Activated naive CD4-positive, alpha-beta T cell (primary cell): ENCODE results near the gene DNAJC28.
"Not testable (repeated sequence)": the region's sequence is repeated elsewhere in the genome, so short reads cannot be mapped to it uniquely, and the experiment has no call there.

Source experiments
- DNase-seq, 4 experiments: peaks; one replicate each; lab custom pipeline; 2025; lab: John Stamatoyannopoulos, UW

The DNAJC28 gene

DNA sequence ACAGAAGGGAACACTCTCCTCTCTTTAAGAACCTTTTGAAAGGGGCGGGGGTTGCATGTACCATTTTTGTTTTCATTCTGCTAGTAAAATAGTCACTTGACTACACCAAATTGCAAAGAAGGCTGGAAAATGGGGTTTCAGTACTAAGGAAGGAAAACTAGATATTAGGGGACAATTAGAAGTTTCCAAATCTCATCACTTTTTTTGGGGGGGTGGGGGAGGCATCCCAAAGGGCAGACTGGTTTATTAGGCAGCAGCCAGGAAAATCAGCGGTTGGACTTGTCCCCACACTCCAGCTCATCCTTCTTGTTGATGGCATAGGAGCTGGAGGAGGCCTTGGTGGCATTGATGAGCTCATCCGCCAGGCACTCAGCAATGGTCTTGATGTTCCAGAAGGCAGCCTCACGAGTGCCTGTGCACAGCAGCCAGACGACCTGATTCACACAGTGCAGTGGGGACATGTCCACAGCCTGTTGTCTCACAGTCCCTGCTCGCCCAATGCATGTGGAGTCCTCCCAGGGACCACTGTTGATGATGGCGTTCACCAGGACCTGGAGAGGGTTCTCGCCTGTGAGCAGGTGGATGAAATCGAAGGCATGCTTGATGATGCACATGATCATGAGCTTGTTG lies 10.1 kb downstream of the DNAJC28 start:
- no peak for DNase-seq

DNA sequence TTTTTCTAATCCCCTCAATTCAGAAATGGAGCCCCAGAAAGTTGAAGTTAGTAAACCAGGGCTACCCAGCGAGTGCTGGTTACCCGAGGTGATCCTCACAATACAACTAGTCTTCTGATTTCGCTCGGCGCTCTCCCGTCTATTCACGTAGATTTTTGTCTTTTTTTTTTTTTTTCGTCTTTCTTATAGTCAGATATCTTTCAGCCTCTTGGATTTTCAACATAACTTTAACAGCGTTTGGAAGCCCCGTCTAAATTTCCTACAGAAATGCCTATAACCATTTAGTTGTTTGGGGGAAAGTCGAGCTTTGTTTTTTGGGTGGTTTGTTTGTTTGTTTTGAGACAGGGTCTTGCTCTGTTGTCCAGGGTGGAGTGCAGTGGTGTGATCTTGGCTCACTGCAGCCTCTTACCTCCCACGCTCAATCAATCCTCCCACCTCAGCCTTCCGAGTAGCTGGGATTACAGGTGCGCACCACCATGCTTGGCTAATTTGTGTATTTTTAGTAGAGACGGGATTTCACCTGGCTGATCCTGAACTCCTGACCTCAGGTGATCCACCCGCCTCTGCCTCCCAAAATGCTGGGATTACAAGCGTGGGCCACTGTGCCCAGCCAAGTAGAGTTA lies 10.9 kb downstream of the DNAJC28 start:
- DNase-seq: no peak

DNA sequence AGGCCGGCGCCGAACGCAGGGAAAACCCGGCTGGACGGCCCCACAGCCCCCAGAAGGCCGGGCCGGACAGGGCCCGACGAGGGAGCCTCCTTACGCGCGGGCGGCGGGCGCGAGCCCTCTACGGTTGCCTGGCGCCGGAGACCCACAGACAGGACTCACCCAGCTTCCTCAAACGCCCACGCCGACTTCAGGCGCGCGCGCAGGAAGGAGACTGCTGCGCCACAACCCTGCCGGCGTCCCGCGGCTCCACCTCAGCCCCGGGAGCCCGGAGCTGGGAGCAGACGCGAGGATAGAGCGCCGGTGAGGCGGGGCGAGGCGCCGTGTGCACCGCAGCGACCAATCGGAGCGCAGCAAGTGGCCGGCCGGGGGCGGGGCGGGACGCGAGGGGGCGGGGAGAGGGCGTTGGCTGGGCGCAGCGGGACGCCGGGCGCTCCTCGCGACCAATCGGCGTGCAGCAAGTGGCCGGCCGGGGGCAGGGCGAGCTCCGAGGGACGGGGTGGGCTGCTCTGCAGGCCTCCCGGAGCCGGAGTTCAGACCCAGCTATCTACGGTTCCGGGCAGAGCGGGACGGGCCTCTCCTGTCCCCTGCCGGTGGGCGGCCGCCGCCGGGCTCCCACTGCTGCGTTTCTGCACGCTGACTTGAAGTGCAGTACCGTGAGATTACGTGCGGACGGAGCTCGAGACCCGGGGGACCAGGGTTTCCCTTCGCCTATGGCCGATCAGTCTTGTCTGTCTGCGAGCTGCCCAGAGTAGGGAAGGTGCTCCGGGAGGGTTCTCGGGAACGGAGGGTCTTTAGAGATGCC lies 11.6 kb downstream of the DNAJC28 start, which contains the start of gene TMEM50B:
Gene TMEM50B (minus strand): TSS at position 296 of the 802 bp plus-strand sequence. CDS start 11,089 bp downstream, outside the sequence.
- DNase-seq: peak; percentile 89 to 97 (median 93)

DNA sequence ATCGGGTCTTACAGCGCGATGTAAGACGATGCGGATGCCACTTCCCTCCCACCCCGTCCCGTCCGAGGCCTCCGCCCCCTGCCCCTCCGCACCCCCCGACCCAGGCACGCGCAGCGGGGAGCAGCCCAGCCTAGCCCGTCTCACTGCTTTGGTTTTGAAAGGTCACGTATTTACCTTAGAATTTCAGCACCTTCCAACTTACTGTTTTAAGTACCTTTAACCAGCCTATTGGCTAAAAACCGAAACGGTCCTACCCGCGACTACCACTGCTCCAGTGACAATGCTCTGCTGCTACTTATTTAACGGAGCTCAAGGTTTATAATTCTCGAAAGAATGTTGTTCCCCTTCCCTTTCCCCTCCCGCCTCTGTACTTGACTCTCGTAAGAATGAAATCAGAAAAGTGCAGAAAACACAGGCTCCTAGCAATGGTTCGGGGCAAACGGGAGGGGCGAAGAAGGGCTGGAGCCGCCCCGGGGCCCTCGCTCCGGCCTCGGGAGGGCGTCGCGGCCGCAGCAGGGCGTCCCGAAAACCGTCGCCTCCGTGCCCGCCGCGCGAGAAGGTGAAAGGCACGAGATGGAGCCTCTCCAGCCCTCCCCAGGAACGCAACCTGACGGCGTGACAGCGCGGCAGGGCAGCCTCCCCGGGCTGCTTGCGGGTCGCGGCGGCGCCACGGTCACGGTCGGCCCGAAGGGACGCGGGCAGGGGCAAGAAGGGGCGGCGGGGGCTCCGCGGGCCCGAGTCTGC lies 12.4 kb downstream of the DNAJC28 start:
- peak in 3 of 4 experiments; percentile 12 to 53 (median 37) for DNase-seq

DNA sequence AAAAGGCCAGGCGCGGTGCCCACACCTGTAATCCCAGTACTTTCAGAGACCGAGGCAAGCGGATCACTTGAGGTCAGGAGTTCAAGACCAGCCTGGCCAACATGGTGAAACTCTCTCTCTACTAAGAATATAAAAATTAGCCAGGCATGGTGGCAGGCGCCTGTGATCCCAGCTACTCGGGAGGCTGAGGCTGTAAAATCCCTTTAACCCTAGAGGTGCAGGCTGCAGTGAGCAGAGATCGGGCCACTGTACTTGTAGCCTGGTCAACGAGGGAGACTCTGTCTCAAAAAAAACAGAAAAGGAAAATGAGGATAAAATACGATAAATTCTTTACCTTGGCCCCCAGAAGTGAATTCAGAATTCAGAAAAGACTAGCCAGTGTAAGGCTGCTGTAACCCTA lies 13.3 kb downstream of the DNAJC28 start:
- no peak for DNase-seq

DNA sequence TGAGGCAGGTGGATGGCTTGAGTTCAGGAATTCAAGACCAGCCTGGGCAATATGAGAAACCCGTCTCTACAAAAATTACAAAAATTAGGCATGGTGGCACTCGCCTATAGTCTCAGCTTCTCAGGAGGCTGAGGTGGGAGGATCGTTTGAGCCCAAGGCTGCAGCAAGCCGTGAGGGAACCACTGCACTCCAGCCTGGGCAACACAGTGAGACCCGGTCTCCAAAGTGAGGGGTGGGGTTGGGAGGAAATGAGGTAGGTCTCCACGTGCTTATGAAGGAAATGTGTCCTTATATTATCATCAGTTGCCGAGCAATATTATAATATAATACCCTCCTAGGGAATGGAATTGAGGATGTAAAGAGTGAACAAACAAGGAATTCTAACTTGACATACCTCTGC lies 14.4 kb downstream of the DNAJC28 start:
- DNase-seq: no peak

DNA sequence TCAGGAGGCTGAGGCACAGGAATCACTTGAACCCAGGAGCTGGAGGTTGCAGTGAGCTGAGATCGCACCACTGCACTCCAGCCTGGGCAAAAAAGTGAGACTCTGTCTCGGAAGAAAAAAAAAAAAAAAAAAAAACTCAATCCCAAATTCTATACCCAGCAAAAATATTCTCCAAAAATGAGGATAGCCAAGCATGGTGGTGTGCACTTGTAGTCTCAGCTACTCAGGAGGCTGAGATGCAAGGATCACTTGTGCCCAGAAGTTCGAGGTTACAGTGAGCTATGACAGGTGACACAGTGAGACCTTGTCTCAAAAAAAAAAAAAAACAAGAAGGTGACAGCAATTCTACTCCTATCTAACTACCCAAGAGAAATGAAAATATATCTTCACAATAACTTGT lies 18.2 kb downstream of the DNAJC28 start:
- no peak for DNase-seq

DNA sequence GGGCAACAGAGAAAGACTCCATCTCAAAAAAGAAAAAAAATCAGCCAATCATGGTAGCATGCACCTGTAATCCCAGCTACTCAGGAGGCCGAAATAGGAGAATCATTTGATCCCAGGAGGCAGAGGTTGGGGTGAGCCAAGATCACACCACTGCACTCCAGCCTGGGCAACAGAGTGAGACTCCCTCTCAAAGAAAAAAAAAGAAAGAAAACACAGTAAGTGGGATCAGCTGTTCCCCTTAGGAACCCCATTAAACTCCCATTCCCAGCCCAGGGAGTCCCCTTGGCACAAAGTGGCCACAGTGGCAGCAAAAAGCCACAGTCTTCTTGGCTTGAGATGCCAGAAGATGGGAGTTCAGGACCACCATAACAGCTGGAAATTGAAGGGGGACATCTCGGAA lies 20.8 kb downstream of the DNAJC28 start:
- DNase-seq: no peak

DNA sequence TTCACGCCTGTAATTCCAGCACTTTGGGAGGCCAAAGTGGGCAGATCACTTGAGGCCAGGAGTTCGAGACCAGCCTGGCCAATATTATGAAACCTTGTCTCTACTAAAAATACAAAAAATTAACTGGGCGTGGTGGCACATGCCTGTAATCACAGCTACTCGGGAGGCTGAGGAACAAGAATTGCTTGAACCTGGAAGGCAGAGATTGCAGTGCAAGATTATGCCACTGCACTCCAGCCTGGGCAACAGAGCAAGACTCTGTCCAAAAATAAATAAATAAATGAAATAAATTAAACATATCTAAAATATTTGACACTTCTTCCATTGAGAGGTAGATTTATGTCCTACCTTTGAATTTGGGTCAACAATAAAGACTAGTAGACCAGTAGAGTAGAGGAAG lies 22.3 kb downstream of the DNAJC28 start:
- not testable (repeated sequence) for DNase-seq

DNA sequence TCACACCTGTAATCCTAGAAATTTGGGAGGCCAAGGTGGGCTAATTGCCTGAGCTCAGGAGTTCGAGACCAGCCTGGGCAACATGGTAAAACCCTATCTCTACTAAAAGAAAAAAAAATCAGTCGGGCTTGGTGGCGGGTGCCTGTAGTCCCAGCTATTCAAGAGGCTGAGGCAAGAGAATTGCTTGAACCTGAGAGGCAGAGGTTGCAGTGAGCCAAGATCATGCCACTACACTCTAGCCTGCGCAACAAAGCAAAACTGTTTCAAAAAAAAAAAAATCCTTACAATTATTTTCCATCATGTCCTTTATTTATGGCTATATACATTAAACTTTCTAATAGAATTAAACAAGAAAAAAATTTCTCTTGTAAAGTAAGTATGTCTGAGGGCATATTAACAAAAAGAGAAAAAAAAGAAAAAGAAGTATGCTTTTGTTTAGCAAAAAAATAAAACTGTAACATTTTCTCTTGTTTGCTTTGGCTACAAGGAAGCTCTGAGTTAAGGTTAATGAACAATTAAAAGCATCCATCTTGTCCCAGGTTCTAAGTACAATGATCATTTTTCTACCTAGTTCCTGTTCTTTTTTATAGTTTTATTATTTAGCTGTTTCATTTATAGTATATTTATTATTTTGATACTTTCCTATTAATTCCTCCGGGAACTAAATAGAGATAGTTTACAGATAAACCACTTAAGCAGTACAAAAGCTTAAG lies 29.8 kb downstream of the DNAJC28 start:
- no peak for DNase-seq

DNA sequence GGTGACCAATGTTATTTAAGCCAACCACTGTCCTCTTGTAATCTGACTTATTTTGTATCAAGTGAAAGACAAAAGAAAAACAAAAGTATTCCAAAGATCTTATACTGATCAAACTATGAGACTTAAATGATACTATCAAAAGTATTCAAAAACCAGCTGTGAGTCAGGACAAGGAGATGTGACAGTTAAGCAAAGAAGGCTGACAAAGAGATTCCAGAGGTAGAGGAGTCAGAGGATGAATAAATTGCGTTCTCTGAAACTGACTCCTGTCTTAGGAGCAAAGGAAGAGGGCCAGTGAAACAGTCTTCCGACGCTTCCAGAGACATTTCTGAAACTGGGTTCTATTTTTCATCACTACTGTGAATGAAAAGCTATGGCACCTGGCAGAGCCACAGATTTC lies 32.7 kb downstream of the DNAJC28 start:
- DNase-seq: no peak

DNA sequence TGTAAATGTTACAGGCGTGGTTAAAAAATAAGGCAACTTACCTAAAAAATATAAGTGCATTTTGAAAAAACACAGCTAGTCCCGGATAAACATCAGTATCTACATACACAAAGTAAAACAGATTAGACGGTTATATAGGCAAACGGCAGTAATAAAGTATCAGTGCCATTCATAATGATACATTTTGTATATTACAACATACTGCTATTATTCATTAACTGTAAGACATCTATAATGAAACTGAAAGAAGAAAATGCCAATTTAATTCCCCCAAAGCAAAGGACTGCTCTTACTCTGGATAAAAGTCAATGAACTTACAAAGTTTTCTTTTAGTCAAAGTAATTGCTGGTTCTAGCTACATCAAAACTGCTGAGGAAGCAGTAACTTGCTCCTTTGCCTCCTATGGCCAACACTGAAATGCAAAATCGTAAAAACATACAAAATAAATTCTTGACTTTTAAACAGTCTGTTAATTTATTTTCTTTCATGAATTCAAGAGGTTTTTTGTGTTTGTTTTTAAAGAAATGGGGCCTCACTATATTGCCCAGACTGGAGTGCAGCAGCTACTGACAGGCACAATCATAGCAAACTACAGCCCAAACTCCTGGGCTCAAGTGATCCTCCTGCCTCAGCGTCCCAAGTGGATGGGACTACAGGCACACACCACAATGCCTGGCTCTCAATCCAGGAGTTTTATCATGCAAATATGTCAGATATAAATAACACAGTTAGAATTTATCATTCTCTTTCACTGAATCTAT lies 35.6 kb downstream of the DNAJC28 start:
- no peak for DNase-seq

DNA sequence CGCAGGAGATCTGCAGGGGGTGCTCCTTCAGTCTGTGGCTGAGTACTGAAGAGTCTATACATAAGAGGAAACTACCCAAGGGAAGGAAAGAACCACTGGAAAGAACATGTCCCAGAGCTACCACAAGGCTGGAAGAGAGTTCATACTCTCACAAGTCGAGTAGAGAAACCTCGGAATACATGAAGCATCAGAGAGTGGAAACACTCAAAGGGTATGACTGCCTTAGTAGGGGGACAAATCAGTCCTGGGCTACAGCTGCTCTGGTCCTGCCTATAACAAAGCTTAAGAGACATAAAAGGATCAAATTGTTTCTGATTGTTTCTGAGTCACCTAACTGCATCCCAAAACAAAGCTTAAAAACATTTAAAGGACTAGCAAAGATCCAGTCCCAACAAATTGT lies 39.2 kb downstream of the DNAJC28 start:
- DNase-seq: no peak

DNA sequence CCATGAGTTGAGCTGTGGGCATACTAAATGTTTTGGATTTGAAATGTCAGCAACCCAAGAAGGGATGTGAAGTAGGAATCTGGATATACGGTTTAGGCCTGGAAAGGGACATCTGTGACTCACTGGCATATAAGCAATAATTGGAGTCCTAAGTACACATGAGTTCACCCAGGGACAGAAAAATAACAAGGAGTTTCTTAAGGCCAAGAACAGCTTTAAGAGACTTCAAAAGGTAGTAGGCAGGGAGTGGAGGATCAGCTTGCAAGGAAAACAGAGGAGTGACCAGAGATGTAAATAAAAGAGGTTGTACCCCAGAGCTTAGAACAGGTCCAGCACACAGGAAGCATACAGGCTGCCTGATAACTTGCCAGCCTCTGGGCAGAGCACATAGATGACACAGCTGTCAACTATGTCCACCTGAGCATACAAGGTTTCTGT lies 39.9 kb downstream of the DNAJC28 start:
- no peak for DNase-seq

DNA sequence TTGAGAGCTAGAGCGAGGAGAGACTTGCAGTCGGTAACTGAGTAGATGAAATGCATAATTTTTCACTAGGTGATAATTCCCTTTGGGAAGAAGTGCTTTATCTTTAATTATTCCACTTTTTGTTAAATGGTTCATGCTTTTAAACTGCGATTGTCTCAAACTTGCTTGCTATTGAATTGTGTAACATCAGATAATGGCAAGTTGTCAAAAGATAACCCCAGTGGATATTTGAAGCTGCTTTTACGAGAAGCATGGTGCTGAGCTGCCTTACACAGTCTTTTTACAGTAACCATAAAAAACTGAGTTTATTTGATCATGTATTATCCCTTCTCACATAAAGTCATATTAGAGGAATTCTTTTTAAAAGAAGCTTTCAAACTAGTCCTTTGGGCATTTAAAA lies 41.9 kb downstream of the DNAJC28 start:
- no peak for DNase-seq

DNA sequence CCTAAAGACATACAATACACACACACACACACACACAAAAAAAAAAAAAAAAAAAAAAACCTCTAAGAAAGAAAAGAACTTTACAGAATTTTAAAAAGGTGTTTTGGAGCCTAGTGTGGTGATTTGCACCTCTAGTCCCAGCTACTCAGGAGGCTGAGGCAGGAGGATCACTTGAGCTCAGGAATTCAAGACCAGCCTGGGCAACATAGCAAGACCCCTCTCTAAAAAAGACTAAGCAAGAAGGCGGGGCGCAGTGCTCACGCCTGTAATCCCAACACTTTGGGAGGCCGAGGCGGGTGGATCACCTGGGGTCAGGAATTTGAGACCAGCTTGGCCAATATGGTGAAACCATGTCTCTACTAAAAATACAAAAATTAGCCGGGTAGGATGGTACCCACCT lies 44.9 kb downstream of the DNAJC28 start:
- not testable (repeated sequence) for DNase-seq

DNA sequence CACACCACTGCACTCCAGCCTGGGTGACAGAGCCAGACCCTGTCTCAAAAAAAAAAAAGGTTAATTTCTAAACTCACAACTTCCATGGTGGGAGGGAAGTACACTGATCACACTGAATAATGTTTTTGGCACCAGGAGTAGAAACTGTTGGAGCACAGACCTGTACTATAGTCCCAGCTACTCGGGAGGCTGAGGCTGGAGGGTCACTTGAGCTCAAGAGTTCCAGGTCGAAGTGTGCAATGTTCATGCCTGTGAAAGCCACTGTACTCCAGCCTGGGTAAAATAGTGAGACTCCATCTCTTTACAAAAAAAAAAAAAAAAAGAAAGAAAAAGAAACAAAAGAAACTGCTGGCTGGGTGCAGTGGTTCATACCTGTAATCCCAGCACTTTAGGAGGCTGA lies 47.0 kb downstream of the DNAJC28 start:
- no peak for DNase-seq

DNA sequence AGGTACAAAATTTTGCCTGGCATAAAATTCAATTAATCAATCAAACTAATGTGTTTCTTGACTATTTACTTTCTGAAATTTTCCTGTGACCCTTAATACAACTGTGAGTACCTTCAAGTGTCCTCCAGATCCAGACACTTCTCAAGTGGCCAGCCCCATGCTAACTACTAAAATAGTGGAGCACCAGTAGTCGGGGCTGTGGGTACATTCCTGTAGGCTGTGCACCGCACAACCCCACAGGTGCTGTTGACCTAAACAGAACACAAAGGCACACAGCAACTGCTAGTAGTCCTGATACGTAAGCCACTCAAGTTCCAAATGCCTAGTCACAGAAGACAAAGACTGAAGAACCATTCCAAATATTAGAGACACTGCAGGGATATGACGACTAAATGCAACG lies 48.3 kb downstream of the DNAJC28 start:
- no peak for DNase-seq

DNA sequence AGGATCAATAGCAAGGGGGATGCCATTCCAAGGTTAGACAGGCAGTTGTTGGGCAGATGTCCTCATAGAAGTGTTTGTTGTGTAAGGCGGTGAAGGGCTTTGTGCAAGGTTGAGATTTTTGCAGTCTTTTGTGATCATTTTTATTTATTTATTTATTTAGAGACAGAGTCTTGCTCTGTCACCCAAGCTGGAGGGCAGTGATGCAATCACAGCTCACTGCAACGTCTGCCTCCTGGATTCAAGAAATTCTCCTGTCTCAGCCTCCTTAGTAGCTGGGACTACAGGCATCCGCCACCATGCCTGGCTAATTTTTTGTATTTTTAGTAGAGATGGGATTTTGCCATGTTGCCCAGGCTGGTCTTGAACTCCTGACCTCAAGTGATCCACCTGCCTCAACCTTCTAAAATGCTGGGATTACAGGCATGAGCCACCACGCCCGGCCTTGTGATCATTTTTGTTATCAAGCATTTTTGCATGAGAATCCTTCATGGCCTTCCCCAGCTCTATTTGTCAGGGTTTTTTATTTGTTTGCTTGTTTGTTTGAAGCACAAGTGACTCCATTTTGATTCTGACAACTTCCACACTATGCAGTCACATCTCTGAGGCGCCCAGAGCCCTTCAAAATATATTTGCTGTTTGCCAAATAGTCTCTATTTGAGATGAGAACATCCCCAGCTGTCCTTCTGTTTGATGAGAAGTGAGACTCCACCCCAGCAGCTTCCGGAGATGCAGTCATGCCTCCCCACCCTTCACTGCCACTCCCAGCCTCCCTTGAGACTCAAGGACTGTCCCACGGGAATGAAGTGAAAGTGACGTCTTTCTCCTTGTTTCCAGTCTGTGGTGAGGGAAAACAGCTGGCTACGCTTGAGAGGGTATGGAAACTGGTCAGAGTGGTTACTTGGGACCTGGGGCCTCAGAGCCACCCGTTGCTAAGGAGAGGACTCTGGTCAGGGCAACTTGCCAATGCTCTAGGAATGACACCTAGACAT lies 49.7 kb downstream of the DNAJC28 start:
- DNase-seq: no peak
